ENCODE results near the gene MYNN.
"Not testable (repeated sequence)": the region's sequence is repeated elsewhere in the genome, so short reads cannot be mapped to it uniquely, and the experiment has no call there.

The MYNN gene

GRCh38 chr3:169772897-169773816, at the start of gene MYNN:
Gene MYNN, plus strand, starts transcription at chr3:169773396. Its CDS starts 900 bp downstream, at chr3:169774296.
- peak; percentile 80 to 86 for DNase-seq (ENCODE audit: low read depth in 2 of 2, low spot score in 1 of 2)

- not testable (repeated sequence) for DNase-seq (ENCODE audit: low read depth in 2 of 2, low spot score in 1 of 2)
Observed at GRCh38 chr3:169731857-169732256, 41.3 kb upstream of the MYNN start.

- DNase-seq (ENCODE audit: low read depth in 2 of 2, low spot score in 1 of 2), result no peak
Observed at GRCh38 chr3:169739067-169739466, 34.1 kb upstream of the MYNN start.

- DNase-seq (ENCODE audit: low read depth in 2 of 2, low spot score in 1 of 2), result no peak
Observed at GRCh38 chr3:169744366-169745054, 28.7 kb upstream of the MYNN start.

GRCh38 chr3:169746924-169747323, 26.3 kb upstream of the MYNN start:
- DNase-seq (ENCODE audit: low read depth in 2 of 2, low spot score in 1 of 2), result no peak

- DNase-seq (ENCODE audit: low read depth in 2 of 2, low spot score in 1 of 2), result no peak
Observed at GRCh38 chr3:169748670-169749069, 24.5 kb upstream of the MYNN start.

- DNase-seq (ENCODE audit: low read depth in 2 of 2, low spot score in 1 of 2), result no peak
Observed at GRCh38 chr3:169750665-169751064, 22.5 kb upstream of the MYNN start.

- no peak for DNase-seq (ENCODE audit: low read depth in 2 of 2, low spot score in 1 of 2)
Observed at GRCh38 chr3:169751875-169752274, 21.3 kb upstream of the MYNN start.

GRCh38 chr3:169754711-169755110, 18.5 kb upstream of the MYNN start:
- DNase-seq (ENCODE audit: low read depth in 2 of 2, low spot score in 1 of 2), result no peak

GRCh38 chr3:169755488-169755887, 17.7 kb upstream of the MYNN start:
- DNase-seq (ENCODE audit: low read depth in 2 of 2, low spot score in 1 of 2), result no peak

GRCh38 chr3:169758359-169758994, 14.7 kb upstream of the MYNN start:
- no peak for DNase-seq (ENCODE audit: low read depth in 2 of 2, low spot score in 1 of 2)

- no peak for DNase-seq (ENCODE audit: low read depth in 2 of 2, low spot score in 1 of 2)
Observed at GRCh38 chr3:169759256-169759655, 13.9 kb upstream of the MYNN start.

- DNase-seq (ENCODE audit: low read depth in 2 of 2, low spot score in 1 of 2), result no peak
Observed at GRCh38 chr3:169760479-169760878, 12.7 kb upstream of the MYNN start.

GRCh38 chr3:169764312-169764881, 8.8 kb upstream of the MYNN start:
- DNase-seq (ENCODE audit: low read depth in 2 of 2, low spot score in 1 of 2), result peak; percentile 29 to 34

- peak; percentile 80 to 87 for DNase-seq (ENCODE audit: low read depth in 2 of 2, low spot score in 1 of 2)
Observed at GRCh38 chr3:169764882-169765612, 8.1 kb upstream of the MYNN start, which contains the start of gene TERC. Gene TERC, minus strand, starts transcription at chr3:169765060.

- DNase-seq (ENCODE audit: low read depth in 2 of 2, low spot score in 1 of 2), result peak in 1 of 2 donors; percentile 36
Observed at GRCh38 chr3:169769287-169770181, 3.7 kb upstream of the MYNN start, which contains the start of gene ACTRT3. Gene ACTRT3, minus strand, starts transcription at chr3:169769561. Its CDS starts 41 bp downstream, at chr3:169769520.

GRCh38 chr3:169771497-169772304, 1.5 kb upstream of the MYNN start:
- DNase-seq (ENCODE audit: low read depth in 2 of 2, low spot score in 1 of 2), result no peak

- DNase-seq (ENCODE audit: low read depth in 2 of 2, low spot score in 1 of 2), result peak; percentile 14 to 39
Observed at GRCh38 chr3:169772305-169772896, 795 bp upstream of the MYNN start.
